A549 treated with AZD9567 at 1 μM for 4 hours (cell line): Measurements from ENCODE around the gene HDC. TPM values are rescaled to one million over a fixed set of nuclear protein-coding genes. Genes with fewer than 3 reads are reported as not detected.

Source experiments
- total RNA-seq: library from RNA; stranded (reverse); fragments of 200-300 nt; extraction: Qiagen RNA extraction; gene quantifications from 5 replicates; pipeline ENCODE4 v1.2.3, GENCODE V29; 2022; ENCODE audit not compliant: insufficient read depth

The HDC gene
- total RNA-seq = 0.06 to 0.10 TPM (median 0.09 TPM) in 3 of 5 replicates, not detected in the others

GRCh38 chr15:50265620-50266019 is at the start of gene HDC:
TSS of gene HDC (minus strand) at chr15:50265726. CDS start at chr15:50265623, 103 bp downstream.

Other genes with a start within 250 kb of the HDC start
- gene ATP8B4, start 146.5 kb downstream of the HDC start, total RNA-seq = 0.60 to 1.2 TPM (median 0.75 TPM) in 5 replicates
- 26.7 to 35.3 TPM (median 31.1 TPM) in 5 replicates for gene SLC27A2, start 83.5 kb downstream of the HDC start, total RNA-seq
- gene GABPB1, start 89.5 kb upstream of the HDC start, total RNA-seq = 25.5 to 36.0 TPM (median 29.1 TPM) in 5 replicates
- 36.3 to 70.3 TPM (median 41.5 TPM) in 5 replicates for gene USP8, start 158.7 kb upstream of the HDC start, total RNA-seq